ENCODE measurements around the gene ITGA2.

Gene ITGA2

DNA sequence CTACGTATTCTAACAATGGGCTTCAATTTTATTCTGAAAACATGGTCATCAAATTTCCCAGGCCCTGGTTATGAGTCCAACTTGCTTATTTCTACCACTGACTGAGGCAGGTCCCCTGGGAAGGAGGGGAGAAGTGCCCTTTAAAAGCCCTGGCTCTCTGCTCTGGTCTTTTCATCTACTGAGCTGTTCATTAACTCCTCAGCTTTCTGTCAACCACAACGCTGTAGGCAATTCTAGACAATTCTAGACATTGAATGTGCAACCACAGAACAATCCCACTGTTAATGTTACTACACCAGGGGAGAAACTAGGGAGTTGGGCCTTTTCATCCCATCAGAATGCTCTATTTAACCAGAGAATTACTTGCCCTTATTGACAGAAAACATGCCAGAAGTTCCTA is 110.4 kb downstream of the ITGA2 start:
- no peak for ATAC-seq
- TF ChIP-seq, protein P1, sequence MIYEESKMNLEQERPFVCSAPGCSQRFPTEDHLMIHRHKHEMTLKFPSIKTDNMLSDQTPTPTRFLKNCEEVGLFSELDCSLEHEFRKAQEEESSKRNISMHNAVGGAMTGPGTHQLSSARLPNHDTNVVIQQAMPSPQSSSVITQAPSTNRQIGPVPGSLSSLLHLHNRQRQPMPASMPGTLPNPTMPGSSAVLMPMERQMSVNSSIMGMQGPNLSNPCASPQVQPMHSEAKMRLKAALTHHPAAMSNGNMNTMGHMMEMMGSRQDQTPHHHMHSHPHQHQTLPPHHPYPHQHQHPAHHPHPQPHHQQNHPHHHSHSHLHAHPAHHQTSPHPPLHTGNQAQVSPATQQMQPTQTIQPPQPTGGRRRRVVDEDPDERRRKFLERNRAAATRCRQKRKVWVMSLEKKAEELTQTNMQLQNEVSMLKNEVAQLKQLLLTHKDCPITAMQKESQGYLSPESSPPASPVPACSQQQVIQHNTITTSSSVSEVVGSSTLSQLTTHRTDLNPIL (CRISPR knock-in tag; IDR thresholded peaks at IDR 0.05; ENCODE audit: low read depth), result no peak
- TF ChIP-seq TOX (CRISPR knock-in tag; IDR thresholded peaks at IDR 0.05; ENCODE audit: borderline replicate concordance), result no peak
- no peak for TF ChIP-seq BACH2 (CRISPR knock-in tag; IDR thresholded peaks at IDR 0.05; ENCODE audit: borderline replicate concordance)
- TF ChIP-seq CSDC2 (CRISPR knock-in tag; IDR thresholded peaks at IDR 0.05), result no peak
- TF ChIP-seq ZNF565 (CRISPR knock-in tag; conservative IDR thresholded peaks at IDR 0.05; ENCODE audit: low read depth), result no peak
- TF ChIP-seq ZC3H10 (CRISPR knock-in tag; IDR thresholded peaks at IDR 0.05), result no peak
- no peak for TF ChIP-seq ZNF8 (CRISPR knock-in tag; IDR thresholded peaks at IDR 0.05)
- no peak for TF ChIP-seq ZNF70 (CRISPR knock-in tag; IDR thresholded peaks at IDR 0.05)
- TF ChIP-seq SNAI2 (CRISPR knock-in tag; IDR thresholded peaks at IDR 0.05), result no peak
- TF ChIP-seq, protein P2, sequence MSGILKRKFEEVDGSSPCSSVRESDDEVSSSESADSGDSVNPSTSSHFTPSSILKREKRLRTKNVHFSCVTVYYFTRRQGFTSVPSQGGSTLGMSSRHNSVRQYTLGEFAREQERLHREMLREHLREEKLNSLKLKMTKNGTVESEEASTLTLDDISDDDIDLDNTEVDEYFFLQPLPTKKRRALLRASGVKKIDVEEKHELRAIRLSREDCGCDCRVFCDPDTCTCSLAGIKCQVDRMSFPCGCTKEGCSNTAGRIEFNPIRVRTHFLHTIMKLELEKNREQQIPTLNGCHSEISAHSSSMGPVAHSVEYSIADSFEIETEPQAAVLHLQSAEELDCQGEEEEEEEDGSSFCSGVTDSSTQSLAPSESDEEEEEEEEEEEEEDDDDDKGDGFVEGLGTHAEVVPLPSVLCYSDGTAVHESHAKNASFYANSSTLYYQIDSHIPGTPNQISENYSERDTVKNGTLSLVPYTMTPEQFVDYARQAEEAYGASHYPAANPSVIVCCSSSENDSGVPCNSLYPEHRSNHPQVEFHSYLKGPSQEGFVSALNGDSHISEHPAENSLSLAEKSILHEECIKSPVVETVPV (CRISPR knock-in tag; IDR thresholded peaks at IDR 0.05), result no peak
- no peak for TF ChIP-seq ESRRG (CRISPR knock-in tag; IDR thresholded peaks at IDR 0.05)
- TF ChIP-seq ZFP3 (CRISPR knock-in tag; IDR thresholded peaks at IDR 0.05), result no peak

DNA sequence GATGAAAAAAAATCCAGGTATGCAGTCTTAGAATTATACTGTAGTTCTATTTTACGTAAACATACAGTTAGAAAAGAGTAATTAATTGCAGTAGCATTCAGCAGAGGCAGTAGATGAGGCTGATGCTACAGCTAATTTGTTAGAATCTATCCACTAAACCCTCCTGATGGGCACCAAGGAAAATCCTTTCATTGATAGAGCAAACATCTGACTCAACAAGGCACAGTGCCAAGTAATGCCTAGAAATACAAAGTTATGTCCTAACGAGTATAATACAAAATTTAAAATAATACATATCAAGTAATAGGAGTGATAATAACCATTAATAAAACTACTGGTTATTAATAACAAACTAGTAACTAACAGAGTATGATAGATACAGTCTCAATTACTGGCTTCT is 111.5 kb downstream of the ITGA2 start:
- TF ChIP-seq SNAI2 (CRISPR knock-in tag; IDR thresholded peaks at IDR 0.05) (no peak), ESRRG (CRISPR knock-in tag; IDR thresholded peaks at IDR 0.05) (no peak), TCF4 (CRISPR knock-in tag; IDR thresholded peaks at IDR 0.05; ENCODE audit: borderline replicate concordance) (no peak), ZNF8 (CRISPR knock-in tag; IDR thresholded peaks at IDR 0.05) (no peak), CSDC2 (CRISPR knock-in tag; IDR thresholded peaks at IDR 0.05) (no peak), OSR1 (CRISPR knock-in tag; IDR thresholded peaks at IDR 0.05) (no peak), ZFP30 (CRISPR knock-in tag; IDR thresholded peaks at IDR 0.05) (no peak), RARB (CRISPR knock-in tag; IDR thresholded peaks at IDR 0.05) (no peak)
- TF ChIP-seq, protein P2 (CRISPR knock-in tag; IDR thresholded peaks at IDR 0.05), result no peak
- TF ChIP-seq, protein P3, sequence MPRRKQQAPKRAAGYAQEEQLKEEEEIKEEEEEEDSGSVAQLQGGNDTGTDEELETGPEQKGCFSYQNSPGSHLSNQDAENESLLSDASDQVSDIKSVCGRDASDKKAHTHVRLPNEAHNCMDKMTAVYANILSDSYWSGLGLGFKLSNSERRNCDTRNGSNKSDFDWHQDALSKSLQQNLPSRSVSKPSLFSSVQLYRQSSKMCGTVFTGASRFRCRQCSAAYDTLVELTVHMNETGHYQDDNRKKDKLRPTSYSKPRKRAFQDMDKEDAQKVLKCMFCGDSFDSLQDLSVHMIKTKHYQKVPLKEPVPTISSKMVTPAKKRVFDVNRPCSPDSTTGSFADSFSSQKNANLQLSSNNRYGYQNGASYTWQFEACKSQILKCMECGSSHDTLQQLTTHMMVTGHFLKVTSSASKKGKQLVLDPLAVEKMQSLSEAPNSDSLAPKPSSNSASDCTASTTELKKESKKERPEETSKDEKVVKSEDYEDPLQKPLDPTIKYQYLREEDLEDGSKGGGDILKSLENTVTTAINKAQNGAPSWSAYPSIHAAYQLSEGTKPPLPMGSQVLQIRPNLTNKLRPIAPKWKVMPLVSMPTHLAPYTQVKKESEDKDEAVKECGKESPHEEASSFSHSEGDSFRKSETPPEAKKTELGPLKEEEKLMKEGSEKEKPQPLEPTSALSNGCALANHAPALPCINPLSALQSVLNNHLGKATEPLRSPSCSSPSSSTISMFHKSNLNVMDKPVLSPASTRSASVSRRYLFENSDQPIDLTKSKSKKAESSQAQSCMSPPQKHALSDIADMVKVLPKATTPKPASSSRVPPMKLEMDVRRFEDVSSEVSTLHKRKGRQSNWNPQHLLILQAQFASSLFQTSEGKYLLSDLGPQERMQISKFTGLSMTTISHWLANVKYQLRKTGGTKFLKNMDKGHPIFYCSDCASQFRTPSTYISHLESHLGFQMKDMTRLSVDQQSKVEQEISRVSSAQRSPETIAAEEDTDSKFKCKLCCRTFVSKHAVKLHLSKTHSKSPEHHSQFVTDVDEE (CRISPR knock-in tag; IDR thresholded peaks at IDR 0.05), result no peak
- TF ChIP-seq, protein P1 (CRISPR knock-in tag; IDR thresholded peaks at IDR 0.05; ENCODE audit: low read depth), result no peak
- TF ChIP-seq, protein P4, sequence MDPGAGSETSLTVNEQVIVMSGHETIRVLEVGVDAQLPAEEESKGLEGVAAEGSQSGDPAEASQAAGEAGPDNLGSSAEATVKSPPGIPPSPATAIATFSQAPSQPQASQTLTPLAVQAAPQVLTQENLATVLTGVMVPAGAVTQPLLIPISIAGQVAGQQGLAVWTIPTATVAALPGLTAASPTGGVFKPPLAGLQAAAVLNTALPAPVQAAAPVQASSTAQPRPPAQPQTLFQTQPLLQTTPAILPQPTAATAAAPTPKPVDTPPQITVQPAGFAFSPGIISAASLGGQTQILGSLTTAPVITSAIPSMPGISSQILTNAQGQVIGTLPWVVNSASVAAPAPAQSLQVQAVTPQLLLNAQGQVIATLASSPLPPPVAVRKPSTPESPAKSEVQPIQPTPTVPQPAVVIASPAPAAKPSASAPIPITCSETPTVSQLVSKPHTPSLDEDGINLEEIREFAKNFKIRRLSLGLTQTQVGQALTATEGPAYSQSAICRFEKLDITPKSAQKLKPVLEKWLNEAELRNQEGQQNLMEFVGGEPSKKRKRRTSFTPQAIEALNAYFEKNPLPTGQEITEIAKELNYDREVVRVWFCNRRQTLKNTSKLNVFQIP (CRISPR knock-in tag; IDR thresholded peaks at IDR 0.05; ENCODE audit: borderline replicate concordance, low read depth), result no peak
- ATAC-seq, result no peak

DNA sequence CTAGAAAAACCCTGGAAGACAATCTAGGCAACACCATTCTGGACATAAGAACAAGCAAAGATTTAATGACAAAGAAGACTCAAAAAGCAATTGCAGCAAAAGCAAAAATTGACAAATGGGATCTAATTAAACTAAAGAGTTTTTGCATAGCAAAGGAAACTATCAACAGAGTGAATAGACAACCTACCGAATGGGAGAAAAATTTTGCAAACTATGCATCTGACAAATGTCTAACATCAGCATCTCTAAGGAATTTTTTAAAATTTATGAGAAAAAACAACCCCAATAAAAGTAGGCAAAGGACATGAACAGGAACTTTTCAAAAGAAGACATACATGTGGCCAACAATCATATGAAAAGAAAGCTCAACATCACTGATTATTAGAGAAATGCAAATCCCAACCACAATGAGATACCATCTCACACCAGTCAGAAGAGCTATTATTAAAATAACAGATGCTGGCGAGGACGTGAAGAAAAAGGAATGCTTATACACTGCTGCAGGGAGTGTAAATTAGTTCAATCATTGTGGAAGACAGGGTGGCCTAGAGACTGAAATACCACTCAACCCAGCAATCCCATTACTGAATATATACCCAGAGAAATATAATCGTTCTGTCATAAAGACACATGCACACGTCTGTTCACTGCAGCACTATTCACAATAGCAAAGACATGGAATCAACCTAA is 116.6 kb downstream of the ITGA2 start:
- no peak for ATAC-seq
- TF ChIP-seq, protein P1 (CRISPR knock-in tag; IDR thresholded peaks at IDR 0.05; ENCODE audit: low read depth), result no peak
- TF ChIP-seq ZFP30 (CRISPR knock-in tag; IDR thresholded peaks at IDR 0.05), result no peak
- TF ChIP-seq TOX (CRISPR knock-in tag; IDR thresholded peaks at IDR 0.05; ENCODE audit: borderline replicate concordance), result no peak
- TF ChIP-seq, protein P4 (CRISPR knock-in tag; IDR thresholded peaks at IDR 0.05; ENCODE audit: borderline replicate concordance, low read depth), result no peak
- TF ChIP-seq TCF4 (CRISPR knock-in tag; IDR thresholded peaks at IDR 0.05; ENCODE audit: borderline replicate concordance), result no peak
- TF ChIP-seq ESRRG (CRISPR knock-in tag; IDR thresholded peaks at IDR 0.05), result no peak
- TF ChIP-seq OSR1 (CRISPR knock-in tag; IDR thresholded peaks at IDR 0.05), result no peak
- no peak for TF ChIP-seq ISL1 (CRISPR knock-in tag; IDR thresholded peaks at IDR 0.05)
- no peak for TF ChIP-seq ZNF8 (CRISPR knock-in tag; IDR thresholded peaks at IDR 0.05)

Measured in SK-N-SH treated with all-trans-retinoic acid at 6 μM for 48 hours (cell line).